Testis (tissue), 2 donors: ENCODE data around the gene MRPL38.

ENCODE experiments used
- CTCF ChIP-seq, 3 experiments: fragments of 450-650 bp in 2 of 3; fragments of 200-600 bp in 1 of 3; sonication (generic) in 1 of 3; IDR thresholded peaks; one replicate each; pipeline ENCODE4 v1.5.1; 2016 to 2019; ENCODE audit warnings: antibody characterized with exemption in 3 of 3, mild to moderate bottlenecking in 2 of 3, moderate library complexity in 1 of 3
- POLR2A ChIP-seq: fragments of 450-650 bp; IDR thresholded peaks from one replicate; pipeline ENCODE4 v1.6.1; 2017; ENCODE audit warnings: antibody characterized with exemption, mild to moderate bottlenecking, moderate library complexity

- no peak for TF ChIP-seq POLR2A
- TF ChIP-seq CTCF (IDR thresholded peaks at IDR 0.05): no peak
Observed at GRCh38 chr17:75893305-75894048, 11.2 kb downstream of the MRPL38 start.
